ENCODE measurements around the gene LRRFIP1.

DNA sequence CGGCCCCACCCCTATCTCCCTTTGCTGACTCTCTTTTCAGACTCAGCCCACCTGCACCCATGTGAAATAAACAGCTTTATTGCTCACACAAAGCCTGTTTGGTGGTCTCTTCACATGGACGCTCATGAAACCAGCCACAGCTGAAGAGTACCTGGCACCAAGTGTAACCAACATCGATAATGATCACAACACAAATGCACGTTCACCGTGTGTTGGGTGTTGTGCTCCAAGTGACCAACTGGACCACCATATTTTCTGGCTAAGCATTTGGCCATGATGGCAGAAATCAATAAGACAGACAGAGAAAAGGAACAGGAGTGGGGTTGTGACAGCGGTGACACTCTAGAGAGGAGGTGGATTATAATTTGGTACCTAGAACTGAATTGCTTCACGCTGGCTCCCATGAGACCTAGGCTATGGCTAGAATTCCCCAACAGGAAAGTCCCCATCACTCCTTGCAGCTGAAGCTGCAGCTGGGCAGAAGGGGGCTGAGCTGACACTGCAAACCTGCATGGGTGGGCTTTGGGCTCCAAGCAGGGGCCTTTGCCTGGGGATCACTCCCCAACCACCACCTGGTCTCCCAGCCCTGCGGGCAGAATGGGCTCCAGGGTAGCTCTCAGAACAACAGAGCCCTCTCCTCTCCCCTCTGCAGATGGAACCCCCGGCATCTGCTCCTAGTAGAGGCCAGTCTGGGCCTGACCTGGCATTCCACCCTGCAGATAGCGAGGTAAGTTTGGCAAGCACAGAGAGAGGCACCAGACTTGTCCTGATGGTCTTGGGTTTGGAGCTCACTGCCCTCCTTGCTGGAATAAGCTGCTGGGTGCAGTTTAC, 14.6 kb upstream of the LRRFIP1 start:
- TF ChIP-seq, protein P1, sequence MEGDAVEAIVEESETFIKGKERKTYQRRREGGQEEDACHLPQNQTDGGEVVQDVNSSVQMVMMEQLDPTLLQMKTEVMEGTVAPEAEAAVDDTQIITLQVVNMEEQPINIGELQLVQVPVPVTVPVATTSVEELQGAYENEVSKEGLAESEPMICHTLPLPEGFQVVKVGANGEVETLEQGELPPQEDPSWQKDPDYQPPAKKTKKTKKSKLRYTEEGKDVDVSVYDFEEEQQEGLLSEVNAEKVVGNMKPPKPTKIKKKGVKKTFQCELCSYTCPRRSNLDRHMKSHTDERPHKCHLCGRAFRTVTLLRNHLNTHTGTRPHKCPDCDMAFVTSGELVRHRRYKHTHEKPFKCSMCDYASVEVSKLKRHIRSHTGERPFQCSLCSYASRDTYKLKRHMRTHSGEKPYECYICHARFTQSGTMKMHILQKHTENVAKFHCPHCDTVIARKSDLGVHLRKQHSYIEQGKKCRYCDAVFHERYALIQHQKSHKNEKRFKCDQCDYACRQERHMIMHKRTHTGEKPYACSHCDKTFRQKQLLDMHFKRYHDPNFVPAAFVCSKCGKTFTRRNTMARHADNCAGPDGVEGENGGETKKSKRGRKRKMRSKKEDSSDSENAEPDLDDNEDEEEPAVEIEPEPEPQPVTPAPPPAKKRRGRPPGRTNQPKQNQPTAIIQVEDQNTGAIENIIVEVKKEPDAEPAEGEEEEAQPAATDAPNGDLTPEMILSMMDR (IDR thresholded peaks at IDR 0.05): no peak
- TF ChIP-seq EZH2 (IDR thresholded peaks at IDR 0.05) (no peak), EZH2phosphoT487 (IDR thresholded peaks at IDR 0.05) (no peak)

Measured in neural progenitor cell (in vitro differentiated cells).